ENCODE data around the gene PEX16.

DNA sequence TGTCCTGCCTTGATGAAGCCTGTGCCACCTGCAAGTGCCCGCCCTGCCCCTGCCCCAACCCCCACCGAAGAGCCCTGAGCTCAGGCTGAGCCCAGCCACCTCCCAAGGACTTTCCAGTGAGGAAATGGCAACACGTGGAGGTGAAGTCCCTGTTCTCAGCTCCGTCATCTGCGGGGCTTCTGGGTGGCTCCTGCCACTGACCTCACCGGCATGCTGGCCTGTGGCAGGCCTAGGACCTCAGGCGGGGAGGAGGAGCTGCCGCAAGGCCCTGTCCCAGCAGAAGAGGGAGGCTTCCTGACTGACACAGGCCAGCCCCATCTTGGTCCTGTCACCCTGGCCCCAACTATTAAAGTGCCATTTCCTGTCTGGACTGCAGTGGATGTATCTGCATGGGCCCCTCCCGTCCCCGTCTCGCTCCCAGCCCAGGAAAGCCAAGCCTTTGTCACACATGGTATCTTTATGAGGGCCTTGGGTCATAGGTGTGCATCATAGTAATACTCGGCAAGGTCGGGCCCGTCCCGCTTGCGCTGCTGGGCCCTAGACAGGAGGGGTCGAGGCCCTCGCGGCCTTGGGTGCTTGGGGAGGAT is 11.5 kb downstream of the PEX16 start:
- TF ChIP-seq, protein P1, sequence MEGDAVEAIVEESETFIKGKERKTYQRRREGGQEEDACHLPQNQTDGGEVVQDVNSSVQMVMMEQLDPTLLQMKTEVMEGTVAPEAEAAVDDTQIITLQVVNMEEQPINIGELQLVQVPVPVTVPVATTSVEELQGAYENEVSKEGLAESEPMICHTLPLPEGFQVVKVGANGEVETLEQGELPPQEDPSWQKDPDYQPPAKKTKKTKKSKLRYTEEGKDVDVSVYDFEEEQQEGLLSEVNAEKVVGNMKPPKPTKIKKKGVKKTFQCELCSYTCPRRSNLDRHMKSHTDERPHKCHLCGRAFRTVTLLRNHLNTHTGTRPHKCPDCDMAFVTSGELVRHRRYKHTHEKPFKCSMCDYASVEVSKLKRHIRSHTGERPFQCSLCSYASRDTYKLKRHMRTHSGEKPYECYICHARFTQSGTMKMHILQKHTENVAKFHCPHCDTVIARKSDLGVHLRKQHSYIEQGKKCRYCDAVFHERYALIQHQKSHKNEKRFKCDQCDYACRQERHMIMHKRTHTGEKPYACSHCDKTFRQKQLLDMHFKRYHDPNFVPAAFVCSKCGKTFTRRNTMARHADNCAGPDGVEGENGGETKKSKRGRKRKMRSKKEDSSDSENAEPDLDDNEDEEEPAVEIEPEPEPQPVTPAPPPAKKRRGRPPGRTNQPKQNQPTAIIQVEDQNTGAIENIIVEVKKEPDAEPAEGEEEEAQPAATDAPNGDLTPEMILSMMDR (IDR thresholded peaks at IDR 0.05): no peak
- no peak for TF ChIP-seq EP300 (IDR thresholded peaks at IDR 0.05)
- TF ChIP-seq POLR2A (IDR thresholded peaks at IDR 0.05): no peak

All from ovary (tissue), 3 donors.